K562 (cell line): ENCODE results near the gene ADGRA1.

Source experiments
- NFYB ChIP-seq: IDR thresholded peaks from 2 replicates; pipeline ENCODE4 v1.6.1; 2011; ENCODE audit warnings: mild to moderate bottlenecking, moderate library complexity; ENCODE audit not compliant: insufficient read length; ENCODE audit errors: extremely low read depth
- TF ChIP-seq, protein P1 (sequence below), 2 experiments: IDR thresholded peaks; 2 replicates each; pipeline ENCODE4 v1.6.1; 2011; ENCODE audit warnings: borderline replicate concordance in 1 of 2, control low read depth in 1 of 2, low read depth in 1 of 2, low read length in 1 of 2, mild to moderate bottlenecking in 1 of 2, mixed read lengths in 1 of 2, moderate library complexity in 1 of 2; ENCODE audit not compliant: insufficient read depth in 1 of 2, insufficient read length in 1 of 2, poor library complexity in 1 of 2, severe bottlenecking in 1 of 2; ENCODE audit errors: extremely low read depth in 1 of 2
- TF ChIP-seq, protein P2 (sequence below): fragments of 450-650 bp; IDR thresholded peaks from 2 replicates; pipeline ENCODE4 v1.6.1; 2018; ENCODE audit not compliant: partially characterized antibody

DNA sequence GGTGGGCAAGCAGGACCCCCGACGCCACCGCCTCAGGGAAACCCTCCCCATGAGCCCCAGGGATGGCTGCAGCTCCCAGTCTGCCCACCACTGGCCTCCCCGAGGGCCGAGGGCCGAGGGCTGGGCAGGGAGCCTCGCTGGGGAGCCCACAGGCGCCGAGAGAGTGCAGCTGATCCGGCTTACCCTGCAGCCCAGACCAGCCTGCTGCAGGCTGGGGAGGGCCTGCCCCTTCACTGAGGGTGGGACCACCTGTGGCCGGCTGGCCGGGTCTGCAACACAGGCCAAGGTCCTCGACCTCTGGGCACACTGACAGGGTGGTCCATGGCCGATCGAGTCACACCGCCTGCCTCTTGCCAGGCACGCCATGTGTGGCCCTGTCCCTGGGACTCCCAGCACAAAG, 27.3 kb upstream of the ADGRA1 start:
- TF ChIP-seq NFYB: no peak
- TF ChIP-seq, protein P1, sequence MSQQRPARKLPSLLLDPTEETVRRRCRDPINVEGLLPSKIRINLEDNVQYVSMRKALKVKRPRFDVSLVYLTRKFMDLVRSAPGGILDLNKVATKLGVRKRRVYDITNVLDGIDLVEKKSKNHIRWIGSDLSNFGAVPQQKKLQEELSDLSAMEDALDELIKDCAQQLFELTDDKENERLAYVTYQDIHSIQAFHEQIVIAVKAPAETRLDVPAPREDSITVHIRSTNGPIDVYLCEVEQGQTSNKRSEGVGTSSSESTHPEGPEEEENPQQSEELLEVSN (IDR thresholded peaks at IDR 0.05; ENCODE audit: borderline replicate concordance in 1 of 2, extremely low read depth in 1 of 2, insufficient read depth in 1 of 2, insufficient read length in 1 of 2, low read depth in 1 of 2, low read length in 1 of 2, poor library complexity in 1 of 2, severe bottlenecking in 1 of 2): no peak
- TF ChIP-seq, protein P2, sequence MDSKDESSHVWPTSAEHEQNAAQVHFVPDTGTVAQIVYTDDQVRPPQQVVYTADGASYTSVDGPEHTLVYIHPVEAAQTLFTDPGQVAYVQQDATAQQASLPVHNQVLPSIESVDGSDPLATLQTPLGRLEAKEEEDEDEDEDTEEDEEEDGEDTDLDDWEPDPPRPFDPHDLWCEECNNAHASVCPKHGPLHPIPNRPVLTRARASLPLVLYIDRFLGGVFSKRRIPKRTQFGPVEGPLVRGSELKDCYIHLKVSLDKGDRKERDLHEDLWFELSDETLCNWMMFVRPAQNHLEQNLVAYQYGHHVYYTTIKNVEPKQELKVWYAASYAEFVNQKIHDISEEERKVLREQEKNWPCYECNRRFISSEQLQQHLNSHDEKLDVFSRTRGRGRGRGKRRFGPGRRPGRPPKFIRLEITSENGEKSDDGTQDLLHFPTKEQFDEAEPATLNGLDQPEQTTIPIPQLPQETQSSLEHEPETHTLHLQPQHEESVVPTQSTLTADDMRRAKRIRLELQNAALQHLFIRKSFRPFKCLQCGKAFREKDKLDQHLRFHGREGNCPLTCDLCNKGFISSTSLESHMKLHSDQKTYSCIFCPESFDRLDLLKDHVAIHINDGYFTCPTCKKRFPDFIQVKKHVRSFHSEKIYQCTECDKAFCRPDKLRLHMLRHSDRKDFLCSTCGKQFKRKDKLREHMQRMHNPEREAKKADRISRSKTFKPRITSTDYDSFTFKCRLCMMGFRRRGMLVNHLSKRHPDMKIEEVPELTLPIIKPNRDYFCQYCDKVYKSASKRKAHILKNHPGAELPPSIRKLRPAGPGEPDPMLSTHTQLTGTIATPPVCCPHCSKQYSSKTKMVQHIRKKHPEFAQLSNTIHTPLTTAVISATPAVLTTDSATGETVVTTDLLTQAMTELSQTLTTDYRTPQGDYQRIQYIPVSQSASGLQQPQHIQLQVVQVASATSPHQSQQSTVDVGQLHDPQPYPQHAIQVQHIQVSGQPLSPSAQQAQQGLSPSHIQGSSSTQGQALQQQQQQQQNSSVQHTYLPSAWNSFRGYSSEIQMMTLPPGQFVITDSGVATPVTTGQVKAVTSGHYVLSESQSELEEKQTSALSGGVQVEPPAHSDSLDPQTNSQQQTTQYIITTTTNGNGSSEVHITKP: no peak
